Right lobe of liver (tissue), 6 donors: ENCODE measurements around the gene PPM1H. TPM values are rescaled to one million over a fixed set of nuclear protein-coding genes. Genes with fewer than 3 reads are reported as not detected.

Source experiments
- ATAC-seq, 4 donors: fragments of 200-7000 bp; cut with Tn5 transposase; one replicate each; pipeline ENCODE4 v1.9.1; 2020; ENCODE audit warnings: mild to moderate bottlenecking in 4 of 4, moderate library complexity in 4 of 4
- DNase-seq, 3 donors: peaks; one replicate each; pipeline ENCODE4 v3.0.0-alpha.2; 2020
- H3K27ac ChIP-seq, 3 donors: fragments of 200-600 bp; one replicate each; pipeline ENCODE4 v1.8.0; 2022
- H3K27me3 ChIP-seq, 2 donors: fragments of 200-600 bp; one replicate each; pipeline ENCODE4 v1.8.0; 2022
- H3K36me3 ChIP-seq, 4 donors: fragments of 200-600 bp; sonication (generic) in 1 of 4; one replicate each; pipeline versions ENCODE4 v1.5.1 to v1.8.0; 2017 to 2022; ENCODE audit warnings: control low read depth in 1 of 4
- H3K4me1 ChIP-seq, 4 donors: fragments of 200-600 bp; sonication (generic) in 1 of 4; one replicate each; pipeline versions ENCODE4 v1.5.1 to v1.8.0; 2017 to 2022; ENCODE audit warnings: control low read depth in 1 of 4
- H3K4me3 ChIP-seq, 3 donors: fragments of 200-600 bp; one replicate each; pipeline ENCODE4 v1.8.0; 2022
- H3K9me3 ChIP-seq, 4 donors: fragments of 200-600 bp; sonication (generic) in 1 of 4; one replicate each; pipeline versions ENCODE4 v1.5.1 to v1.8.0; 2017 to 2022; ENCODE audit warnings: control low read depth in 1 of 4
- CTCF ChIP-seq, 4 donors: fragments of 200-600 bp in 3 of 4; fragments of 450-650 bp in 1 of 4; IDR thresholded peaks; one replicate each; pipeline versions ENCODE4 v1.5.1 to v1.8.0; 2016 to 2022; ENCODE audit warnings: antibody characterized with exemption in 4 of 4, mild to moderate bottlenecking in 2 of 4
- POLR2A ChIP-seq: fragments of 450-650 bp; IDR thresholded peaks from one replicate; pipeline ENCODE4 v1.6.1; 2017; ENCODE audit warnings: antibody characterized with exemption, mild to moderate bottlenecking
- WGBS: methylation state at CpG from one replicate; pipeline ENCODE4 v1.1.6; 2018; ENCODE audit warnings: low coverage, low lambda C conversion rate; ENCODE audit not compliant: insufficient coverage; ENCODE audit errors: missing lambda C conversion rate; 5-methylcytosine and 5-hydroxymethylcytosine counted together
- intact Hi-C, 2 donors: fragments of 100-400 bp; cut with DNase I; formaldehyde crosslinking; loops; one replicate each; pipeline versions ENCODE4 v1.11.2 to v1.14.1; 2022
- total RNA-seq, 6 experiments: library from RNA; depleted of rRNA in 2 of 6; stranded (reverse); fragments of >200 nt in 2 of 6; fragmentation: NEBNext Ultra II Directional in 3 of 6; extraction: Animal tissue kit (Norgen Biotek cat#: 25700) in 3 of 6; gene quantifications; one replicate each; pipeline versions ENCODE4 v1.1.0 to v1.2.4, GENCODE V29; 2016 to 2023
- donor health status: DM: no; HTN: yes; CAD: no.
- donor health status: DM: no; HTN: no; CAD: no.
- donor health status: DM: no; HTN: no; CAD: no.
- donor health status: DM: no; HTN: yes; CAD: no.
- donor health status: DM: no; HTN: yes; CAD: no.

Gene PPM1H
- total RNA-seq, 6 experiments from 2014 or later = 3.8 to 9.2 (median 6.5) TPM

GRCh38 chr12:62934239-62934798, 631 bp downstream of the PPM1H start:
- TF ChIP-seq CTCF (IDR thresholded peaks at IDR 0.05) = no peak
- TF ChIP-seq POLR2A = no peak
- Histone ChIP-seq H3K36me3 (no peaks in the 10 kb centered on the region), H3K27me3 (no peaks in the 10 kb centered on the region), H3K4me1 (peaks cover 0 to 6% (median 0%) of the 10 kb centered on the region in 4 donors), H3K4me3 (peak overlapping the region; percentile 82 to 89 (median 87)), H3K9me3 (no peaks in the 10 kb centered on the region), H3K27ac (peak overlapping the region; percentile 45 to 65 (median 48))
- peak; percentile 55 to 63 (median 58) for ATAC-seq
- peak; percentile 55 to 74 (median 64) for DNase-seq
- intact Hi-C loops = no loop called here
- WGBS = 0% methylated on average over 28 of the region's 48 CpGs

GRCh38 chr12:62933602-62934238, 1.2 kb downstream of the PPM1H start:
- peaks cover 0 to 6% (median 0%) of the 10 kb centered on the region in 4 donors for H3K4me1 ChIP-seq
- no peaks in the 10 kb centered on the region for H3K9me3 ChIP-seq
- ATAC-seq (peak in 3 of 4 donors; percentile 6 to 22 (median 7)), DNase-seq (peak in 1 of 3 donors; percentile 31)
- peak overlapping the region; percentile 45 to 65 (median 48) for H3K27ac ChIP-seq
- H3K36me3 ChIP-seq = no peaks in the 10 kb centered on the region
- no peak for TF ChIP-seq CTCF (IDR thresholded peaks at IDR 0.05)
- TF ChIP-seq POLR2A = no peak
- H3K4me3 ChIP-seq = peak overlapping the region; percentile 82 to 89 (median 87)
- 0% methylated on average over 22 of the region's 24 CpGs for WGBS
- intact Hi-C loops = no loop called here
- H3K27me3 ChIP-seq = no peaks in the 10 kb centered on the region

- no peaks in the 10 kb centered on the region for H3K27me3 ChIP-seq
- ATAC-seq = peak; percentile 3 to 32 (median 14)
- no peak overlapping the region for H3K27ac ChIP-seq
- H3K9me3 ChIP-seq = no peaks in the 10 kb centered on the region
- TF ChIP-seq CTCF (IDR thresholded peaks at IDR 0.05) (no peak), POLR2A (no peak)
- H3K4me3 ChIP-seq = peak overlapping the region; percentile 82 to 89 (median 87)
- peak in 2 of 3 donors; percentile 37 to 53 for DNase-seq
- WGBS = under 1% methylated on average over 15 of the region's 15 CpGs
- intact Hi-C loops = no loop called here
- no peaks in the 10 kb centered on the region for H3K36me3 ChIP-seq
- H3K4me1 ChIP-seq = peaks cover 0 to 6% (median 0%) of the 10 kb centered on the region in 4 donors
These were observed 1.7 kb downstream of the PPM1H start for GRCh38 chr12:62933220-62933601.

GRCh38 chr12:62931477-62931876, 3.5 kb downstream of the PPM1H start:
- DNase-seq (no peak), ATAC-seq (no peak)
- H3K36me3 ChIP-seq = no peaks in the 10 kb centered on the region
- TF ChIP-seq POLR2A (no peak), CTCF (IDR thresholded peaks at IDR 0.05) (no peak)
- no peak overlapping the region for H3K27ac ChIP-seq
- no peaks in the 10 kb centered on the region for H3K27me3 ChIP-seq
- H3K4me1 ChIP-seq = peaks cover 0 to 6% (median 0%) of the 10 kb centered on the region in 4 donors
- H3K4me3 ChIP-seq = no peak overlapping the region
- H3K9me3 ChIP-seq = no peaks in the 10 kb centered on the region
- 40% methylated on average over 3 of the region's 3 CpGs for WGBS
- intact Hi-C loops = no loop called here
